Measurements from ENCODE around the gene LMNA.

GRCh38 chr1:156149374-156150332 lies 35.1 kb downstream of the LMNA start:
- TF ChIP-seq CTCF (IDR thresholded peaks at IDR 0.05; ENCODE audit: insufficient read depth, low read length): no peak
- no peak for TF ChIP-seq GABPA (IDR thresholded peaks at IDR 0.05; ENCODE audit: low read depth)
- no peak for TF ChIP-seq POLR2AphosphoS5 (IDR thresholded peaks at IDR 0.05; ENCODE audit: low read depth)
